ENCODE results near the gene DPP6. TPM values are rescaled to one million over a fixed set of nuclear protein-coding genes. Genes with fewer than 3 reads are reported as not detected.

The DPP6 gene
- total RNA-seq, 1 experiment from 2014 or later = not detected

DNA sequence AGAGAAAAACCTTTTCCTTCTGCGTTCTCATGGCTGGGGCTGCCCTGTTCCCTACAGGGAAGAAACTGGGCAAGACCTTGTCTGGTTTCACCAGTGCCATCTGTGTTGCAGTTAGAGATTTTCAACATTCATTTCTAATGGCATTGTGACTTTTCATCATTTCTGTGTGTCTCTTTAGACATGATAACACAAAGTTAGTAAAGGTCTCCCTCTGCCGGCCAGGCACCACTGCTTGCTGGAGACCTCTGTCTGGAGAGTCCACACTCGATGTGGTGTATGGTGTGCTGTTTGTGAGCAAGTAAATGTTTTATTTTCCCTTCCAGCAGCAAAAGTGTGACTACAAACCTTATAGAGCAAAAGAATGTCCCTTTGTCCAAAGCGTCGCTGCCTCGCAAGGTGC lies 737.2 kb downstream of the DPP6 start:
- peaks cover 18% of the 10 kb centered on the region for H3K27me3 Mint-ChIP-seq (ENCODE audit: low read depth)
- no peak overlapping the region for H3K4me3 Mint-ChIP-seq
- DNase-seq (ENCODE audit: low spot score) (no peak), ATAC-seq (no peak)
- H3K4me1 Mint-ChIP-seq = no peaks in the 10 kb centered on the region
- ChIA-PET POLR2A (no interaction called here), CTCF (interaction anchor here (1.2 kb wide), 1 partner anchor 9 kb away, joined by 3 read pairs; no protein-coding TSS in a partner anchor)
- peaks cover 56% of the 10 kb centered on the region for H3K36me3 Mint-ChIP-seq
- no peak for TF ChIP-seq ZNF263 (CRISPR knock-in tag; IDR thresholded peaks at IDR 0.05; ENCODE audit: low read depth)
- TF ChIP-seq PRRX2 (CRISPR knock-in tag; IDR thresholded peaks at IDR 0.05) = no peak
- no peak for TF ChIP-seq KAT7 (CRISPR knock-in tag; IDR thresholded peaks at IDR 0.05; ENCODE audit: borderline replicate concordance)
- TF ChIP-seq, protein P1, sequence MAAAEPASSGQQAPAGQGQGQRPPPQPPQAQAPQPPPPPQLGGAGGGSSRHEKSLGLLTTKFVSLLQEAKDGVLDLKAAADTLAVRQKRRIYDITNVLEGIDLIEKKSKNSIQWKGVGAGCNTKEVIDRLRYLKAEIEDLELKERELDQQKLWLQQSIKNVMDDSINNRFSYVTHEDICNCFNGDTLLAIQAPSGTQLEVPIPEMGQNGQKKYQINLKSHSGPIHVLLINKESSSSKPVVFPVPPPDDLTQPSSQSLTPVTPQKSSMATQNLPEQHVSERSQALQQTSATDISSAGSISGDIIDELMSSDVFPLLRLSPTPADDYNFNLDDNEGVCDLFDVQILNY (CRISPR knock-in tag; IDR thresholded peaks at IDR 0.05) = no peak
- TF ChIP-seq, protein P2, sequence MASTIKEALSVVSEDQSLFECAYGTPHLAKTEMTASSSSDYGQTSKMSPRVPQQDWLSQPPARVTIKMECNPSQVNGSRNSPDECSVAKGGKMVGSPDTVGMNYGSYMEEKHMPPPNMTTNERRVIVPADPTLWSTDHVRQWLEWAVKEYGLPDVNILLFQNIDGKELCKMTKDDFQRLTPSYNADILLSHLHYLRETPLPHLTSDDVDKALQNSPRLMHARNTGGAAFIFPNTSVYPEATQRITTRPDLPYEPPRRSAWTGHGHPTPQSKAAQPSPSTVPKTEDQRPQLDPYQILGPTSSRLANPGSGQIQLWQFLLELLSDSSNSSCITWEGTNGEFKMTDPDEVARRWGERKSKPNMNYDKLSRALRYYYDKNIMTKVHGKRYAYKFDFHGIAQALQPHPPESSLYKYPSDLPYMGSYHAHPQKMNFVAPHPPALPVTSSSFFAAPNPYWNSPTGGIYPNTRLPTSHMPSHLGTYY (CRISPR knock-in tag; IDR thresholded peaks at IDR 0.05) = no peak
- TF ChIP-seq, protein P3, sequence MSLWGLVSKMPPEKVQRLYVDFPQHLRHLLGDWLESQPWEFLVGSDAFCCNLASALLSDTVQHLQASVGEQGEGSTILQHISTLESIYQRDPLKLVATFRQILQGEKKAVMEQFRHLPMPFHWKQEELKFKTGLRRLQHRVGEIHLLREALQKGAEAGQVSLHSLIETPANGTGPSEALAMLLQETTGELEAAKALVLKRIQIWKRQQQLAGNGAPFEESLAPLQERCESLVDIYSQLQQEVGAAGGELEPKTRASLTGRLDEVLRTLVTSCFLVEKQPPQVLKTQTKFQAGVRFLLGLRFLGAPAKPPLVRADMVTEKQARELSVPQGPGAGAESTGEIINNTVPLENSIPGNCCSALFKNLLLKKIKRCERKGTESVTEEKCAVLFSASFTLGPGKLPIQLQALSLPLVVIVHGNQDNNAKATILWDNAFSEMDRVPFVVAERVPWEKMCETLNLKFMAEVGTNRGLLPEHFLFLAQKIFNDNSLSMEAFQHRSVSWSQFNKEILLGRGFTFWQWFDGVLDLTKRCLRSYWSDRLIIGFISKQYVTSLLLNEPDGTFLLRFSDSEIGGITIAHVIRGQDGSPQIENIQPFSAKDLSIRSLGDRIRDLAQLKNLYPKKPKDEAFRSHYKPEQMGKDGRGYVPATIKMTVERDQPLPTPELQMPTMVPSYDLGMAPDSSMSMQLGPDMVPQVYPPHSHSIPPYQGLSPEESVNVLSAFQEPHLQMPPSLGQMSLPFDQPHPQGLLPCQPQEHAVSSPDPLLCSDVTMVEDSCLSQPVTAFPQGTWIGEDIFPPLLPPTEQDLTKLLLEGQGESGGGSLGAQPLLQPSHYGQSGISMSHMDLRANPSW (CRISPR knock-in tag; conservative IDR thresholded peaks at IDR 0.05; ENCODE audit: low read depth) = no peak
- no peak for TF ChIP-seq NR1H2 (CRISPR knock-in tag; IDR thresholded peaks at IDR 0.05)
- TF ChIP-seq SOX15 (CRISPR knock-in tag; IDR thresholded peaks at IDR 0.05) = no peak
- TF ChIP-seq, protein P4, sequence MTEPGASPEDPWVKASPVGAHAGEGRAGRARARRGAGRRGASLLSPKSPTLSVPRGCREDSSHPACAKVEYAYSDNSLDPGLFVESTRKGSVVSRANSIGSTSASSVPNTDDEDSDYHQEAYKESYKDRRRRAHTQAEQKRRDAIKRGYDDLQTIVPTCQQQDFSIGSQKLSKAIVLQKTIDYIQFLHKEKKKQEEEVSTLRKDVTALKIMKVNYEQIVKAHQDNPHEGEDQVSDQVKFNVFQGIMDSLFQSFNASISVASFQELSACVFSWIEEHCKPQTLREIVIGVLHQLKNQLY (CRISPR knock-in tag; IDR thresholded peaks at IDR 0.05) = no peak
- no peak for TF ChIP-seq IRF2 (CRISPR knock-in tag; IDR thresholded peaks at IDR 0.05; ENCODE audit: borderline replicate concordance, low read depth)
- TF ChIP-seq, protein P5, sequence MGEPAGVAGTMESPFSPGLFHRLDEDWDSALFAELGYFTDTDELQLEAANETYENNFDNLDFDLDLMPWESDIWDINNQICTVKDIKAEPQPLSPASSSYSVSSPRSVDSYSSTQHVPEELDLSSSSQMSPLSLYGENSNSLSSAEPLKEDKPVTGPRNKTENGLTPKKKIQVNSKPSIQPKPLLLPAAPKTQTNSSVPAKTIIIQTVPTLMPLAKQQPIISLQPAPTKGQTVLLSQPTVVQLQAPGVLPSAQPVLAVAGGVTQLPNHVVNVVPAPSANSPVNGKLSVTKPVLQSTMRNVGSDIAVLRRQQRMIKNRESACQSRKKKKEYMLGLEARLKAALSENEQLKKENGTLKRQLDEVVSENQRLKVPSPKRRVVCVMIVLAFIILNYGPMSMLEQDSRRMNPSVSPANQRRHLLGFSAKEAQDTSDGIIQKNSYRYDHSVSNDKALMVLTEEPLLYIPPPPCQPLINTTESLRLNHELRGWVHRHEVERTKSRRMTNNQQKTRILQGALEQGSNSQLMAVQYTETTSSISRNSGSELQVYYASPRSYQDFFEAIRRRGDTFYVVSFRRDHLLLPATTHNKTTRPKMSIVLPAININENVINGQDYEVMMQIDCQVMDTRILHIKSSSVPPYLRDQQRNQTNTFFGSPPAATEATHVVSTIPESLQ (CRISPR knock-in tag; IDR thresholded peaks at IDR 0.05) = no peak
- TF ChIP-seq, protein P6, sequence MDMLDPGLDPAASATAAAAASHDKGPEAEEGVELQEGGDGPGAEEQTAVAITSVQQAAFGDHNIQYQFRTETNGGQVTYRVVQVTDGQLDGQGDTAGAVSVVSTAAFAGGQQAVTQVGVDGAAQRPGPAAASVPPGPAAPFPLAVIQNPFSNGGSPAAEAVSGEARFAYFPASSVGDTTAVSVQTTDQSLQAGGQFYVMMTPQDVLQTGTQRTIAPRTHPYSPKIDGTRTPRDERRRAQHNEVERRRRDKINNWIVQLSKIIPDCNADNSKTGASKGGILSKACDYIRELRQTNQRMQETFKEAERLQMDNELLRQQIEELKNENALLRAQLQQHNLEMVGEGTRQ (CRISPR knock-in tag; IDR thresholded peaks at IDR 0.05) = no peak
- TF ChIP-seq, protein P7, sequence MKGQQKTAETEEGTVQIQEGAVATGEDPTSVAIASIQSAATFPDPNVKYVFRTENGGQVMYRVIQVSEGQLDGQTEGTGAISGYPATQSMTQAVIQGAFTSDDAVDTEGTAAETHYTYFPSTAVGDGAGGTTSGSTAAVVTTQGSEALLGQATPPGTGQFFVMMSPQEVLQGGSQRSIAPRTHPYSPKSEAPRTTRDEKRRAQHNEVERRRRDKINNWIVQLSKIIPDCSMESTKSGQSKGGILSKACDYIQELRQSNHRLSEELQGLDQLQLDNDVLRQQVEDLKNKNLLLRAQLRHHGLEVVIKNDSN (CRISPR knock-in tag; IDR thresholded peaks at IDR 0.05) = no peak
- TF ChIP-seq FOXJ3 (CRISPR knock-in tag; IDR thresholded peaks at IDR 0.05; ENCODE audit: borderline replicate concordance) = no peak
- TF ChIP-seq ZBTB21 (CRISPR knock-in tag; IDR thresholded peaks at IDR 0.05; ENCODE audit: borderline replicate concordance) = no peak
- no peak overlapping the region for H3K27ac Mint-ChIP-seq
- H3K9me3 Mint-ChIP-seq = peaks cover 78% of the 10 kb centered on the region

DNA sequence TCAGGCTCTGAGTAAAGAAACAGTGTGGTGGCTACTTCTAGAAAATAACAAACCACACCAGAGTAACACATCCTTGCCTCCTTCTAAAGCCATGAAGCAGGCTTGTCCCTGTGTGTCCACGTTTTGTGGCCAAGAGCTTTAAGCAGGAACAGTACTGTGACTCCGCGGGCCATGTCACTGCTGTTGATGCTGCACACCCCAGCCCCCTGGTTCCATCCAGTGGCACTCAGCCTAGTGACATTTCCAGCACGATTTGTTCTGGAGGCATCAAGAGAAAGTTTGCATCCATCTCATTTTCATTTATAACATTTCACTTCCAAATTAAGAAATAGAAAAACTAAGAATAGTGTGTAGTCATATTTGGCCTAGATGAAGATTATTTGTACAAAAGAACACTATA lies 739.4 kb downstream of the DPP6 start:
- DNase-seq (ENCODE audit: low spot score) (no peak), ATAC-seq (no peak)
- no peak overlapping the region for H3K27ac Mint-ChIP-seq
- no peaks in the 10 kb centered on the region for H3K4me1 Mint-ChIP-seq
- H3K36me3 Mint-ChIP-seq = peaks cover 55% of the 10 kb centered on the region
- no peak overlapping the region for H3K4me3 Mint-ChIP-seq
- CTCF ChIA-PET = no interaction called here
- peaks cover 77% of the 10 kb centered on the region for H3K9me3 Mint-ChIP-seq
- POLR2A ChIA-PET = no interaction called here
- peaks cover 17% of the 10 kb centered on the region for H3K27me3 Mint-ChIP-seq (ENCODE audit: low read depth)
- no peak for TF ChIP-seq ZNF416 (CRISPR knock-in tag; IDR thresholded peaks at IDR 0.05)
- TF ChIP-seq, protein P8, sequence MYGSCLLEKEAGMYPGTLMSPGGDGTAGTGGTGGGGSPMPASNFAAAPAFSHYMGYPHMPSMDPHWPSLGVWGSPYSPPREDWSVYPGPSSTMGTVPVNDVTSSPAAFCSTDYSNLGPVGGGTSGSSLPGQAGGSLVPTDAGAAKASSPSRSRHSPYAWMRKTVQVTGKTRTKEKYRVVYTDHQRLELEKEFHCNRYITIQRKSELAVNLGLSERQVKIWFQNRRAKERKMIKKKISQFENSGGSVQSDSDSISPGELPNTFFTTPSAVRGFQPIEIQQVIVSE (CRISPR knock-in tag; IDR thresholded peaks at IDR 0.05; ENCODE audit: borderline replicate concordance) = no peak
- TF ChIP-seq, protein P9, sequence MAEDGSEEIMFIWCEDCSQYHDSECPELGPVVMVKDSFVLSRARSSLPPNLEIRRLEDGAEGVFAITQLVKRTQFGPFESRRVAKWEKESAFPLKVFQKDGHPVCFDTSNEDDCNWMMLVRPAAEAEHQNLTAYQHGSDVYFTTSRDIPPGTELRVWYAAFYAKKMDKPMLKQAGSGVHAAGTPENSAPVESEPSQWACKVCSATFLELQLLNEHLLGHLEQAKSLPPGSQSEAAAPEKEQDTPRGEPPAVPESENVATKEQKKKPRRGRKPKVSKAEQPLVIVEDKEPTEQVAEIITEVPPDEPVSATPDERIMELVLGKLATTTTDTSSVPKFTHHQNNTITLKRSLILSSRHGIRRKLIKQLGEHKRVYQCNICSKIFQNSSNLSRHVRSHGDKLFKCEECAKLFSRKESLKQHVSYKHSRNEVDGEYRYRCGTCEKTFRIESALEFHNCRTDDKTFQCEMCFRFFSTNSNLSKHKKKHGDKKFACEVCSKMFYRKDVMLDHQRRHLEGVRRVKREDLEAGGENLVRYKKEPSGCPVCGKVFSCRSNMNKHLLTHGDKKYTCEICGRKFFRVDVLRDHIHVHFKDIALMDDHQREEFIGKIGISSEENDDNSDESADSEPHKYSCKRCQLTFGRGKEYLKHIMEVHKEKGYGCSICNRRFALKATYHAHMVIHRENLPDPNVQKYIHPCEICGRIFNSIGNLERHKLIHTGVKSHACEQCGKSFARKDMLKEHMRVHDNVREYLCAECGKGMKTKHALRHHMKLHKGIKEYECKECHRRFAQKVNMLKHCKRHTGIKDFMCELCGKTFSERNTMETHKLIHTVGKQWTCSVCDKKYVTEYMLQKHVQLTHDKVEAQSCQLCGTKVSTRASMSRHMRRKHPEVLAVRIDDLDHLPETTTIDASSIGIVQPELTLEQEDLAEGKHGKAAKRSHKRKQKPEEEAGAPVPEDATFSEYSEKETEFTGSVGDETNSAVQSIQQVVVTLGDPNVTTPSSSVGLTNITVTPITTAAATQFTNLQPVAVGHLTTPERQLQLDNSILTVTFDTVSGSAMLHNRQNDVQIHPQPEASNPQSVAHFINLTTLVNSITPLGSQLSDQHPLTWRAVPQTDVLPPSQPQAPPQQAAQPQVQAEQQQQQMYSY (CRISPR knock-in tag; IDR thresholded peaks at IDR 0.05) = no peak
- no peak for TF ChIP-seq TEAD4 (CRISPR knock-in tag; IDR thresholded peaks at IDR 0.05)
- TF ChIP-seq, protein P2 (CRISPR knock-in tag; IDR thresholded peaks at IDR 0.05) = no peak
- TF ChIP-seq SP1 (CRISPR knock-in tag; conservative IDR thresholded peaks at IDR 0.05) = no peak
